ENCODE measurements around the gene ZNF746.

DNA sequence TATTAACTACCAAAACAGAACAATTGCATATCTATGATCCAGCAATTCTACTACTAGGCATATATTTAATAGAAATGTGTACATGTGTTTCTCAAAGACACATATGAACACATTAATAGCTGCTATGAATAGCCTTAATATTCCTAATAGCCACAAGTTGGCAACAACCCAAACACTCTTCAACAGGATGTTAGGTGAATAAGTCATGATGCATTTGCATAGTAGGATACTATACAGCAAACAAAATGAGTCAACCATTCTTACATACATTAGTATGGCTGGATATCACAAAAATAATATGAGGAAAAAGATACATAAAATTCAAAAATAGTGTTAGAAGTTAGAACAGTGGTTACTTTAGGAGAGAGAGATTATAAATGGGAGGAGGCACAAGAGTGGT lies 26.8 kb upstream of the ZNF746 start:
- no peak for TF ChIP-seq EZH2 (IDR thresholded peaks at IDR 0.05; ENCODE audit: borderline replicate concordance, low read depth, low read length, severe bottlenecking)
- TF ChIP-seq CTCF (IDR thresholded peaks at IDR 0.05; ENCODE audit: extremely low read depth in 1 of 2, insufficient read depth in 1 of 2, low read depth in 1 of 2, low read length in 2 of 2) = no peak
- TF ChIP-seq POLR2A (IDR thresholded peaks at IDR 0.05; ENCODE audit: low read depth, low read length) = no peak
- TF ChIP-seq GATA2 (IDR thresholded peaks at IDR 0.05; ENCODE audit: insufficient read depth, insufficient read length, low read depth, low read length) = no peak
- TF ChIP-seq JUN (IDR thresholded peaks at IDR 0.05; ENCODE audit: borderline replicate concordance, insufficient read depth, insufficient read length, low read depth) = no peak
- TF ChIP-seq MYC (IDR thresholded peaks at IDR 0.05; ENCODE audit: low read depth, low read length) = no peak
- no peak for TF ChIP-seq POLR2AphosphoS5 (IDR thresholded peaks at IDR 0.05; ENCODE audit: insufficient read depth, low read depth, low read length)
- TF ChIP-seq MAX (IDR thresholded peaks at IDR 0.05; ENCODE audit: insufficient read depth, insufficient read length) = no peak
